Measurements from ENCODE around the gene WDR33.

The WDR33 gene

GRCh38 chr2:127685410-127686080, 125.4 kb downstream of the WDR33 start:
- no peak for DNase-seq

GRCh38 chr2:127683757-127684156, 127.2 kb downstream of the WDR33 start:
- DNase-seq = no peak

- DNase-seq = no peak
Observed at GRCh38 chr2:127683056-127683455, 127.9 kb downstream of the WDR33 start.

GRCh38 chr2:127681976-127682857, 128.8 kb downstream of the WDR33 start:
- DNase-seq = no peak

- no peak for DNase-seq
Observed at GRCh38 chr2:127681288-127681804, 129.6 kb downstream of the WDR33 start.

- DNase-seq = no peak
Observed at GRCh38 chr2:127680706-127681287, 130.2 kb downstream of the WDR33 start.

- DNase-seq = no peak
Observed at GRCh38 chr2:127679680-127680361, 131.2 kb downstream of the WDR33 start.

- DNase-seq = no peak
Observed at GRCh38 chr2:127678991-127679390, 132.0 kb downstream of the WDR33 start.

- no peak for DNase-seq
Observed at GRCh38 chr2:127678531-127678930, 132.4 kb downstream of the WDR33 start.

GRCh38 chr2:127676906-127677305, 134.1 kb downstream of the WDR33 start:
- DNase-seq = no peak

- no peak for DNase-seq
Observed at GRCh38 chr2:127675331-127676261, 135.4 kb downstream of the WDR33 start, which contains the start of gene LIMS2. LIMS2 (minus strand) TSS chr2:127675530; CDS start chr2:127675024, 506 bp downstream.

- DNase-seq = no peak
Observed at GRCh38 chr2:127674241-127675209, 136.4 kb downstream of the WDR33 start.

GRCh38 chr2:127673291-127674069, 137.5 kb downstream of the WDR33 start:
- DNase-seq = no peak

GRCh38 chr2:127672341-127673224, 138.4 kb downstream of the WDR33 start:
- no peak for DNase-seq

GRCh38 chr2:127671557-127672302, 139.2 kb downstream of the WDR33 start:
- DNase-seq = no peak

GRCh38 chr2:127670957-127671290, 140.0 kb downstream of the WDR33 start:
- no peak for DNase-seq

- DNase-seq = no peak
Observed at GRCh38 chr2:127670055-127670956, 140.7 kb downstream of the WDR33 start.
